NCI-H1092 treated with DMSO at 0.1 percent for 48 hours (cell line): ENCODE data around the gene SOX10.

ENCODE experiments used
- DNase-seq: peaks from one replicate; lab custom pipeline; 2025; lab: John Stamatoyannopoulos, UW

Gene SOX10

DNA sequence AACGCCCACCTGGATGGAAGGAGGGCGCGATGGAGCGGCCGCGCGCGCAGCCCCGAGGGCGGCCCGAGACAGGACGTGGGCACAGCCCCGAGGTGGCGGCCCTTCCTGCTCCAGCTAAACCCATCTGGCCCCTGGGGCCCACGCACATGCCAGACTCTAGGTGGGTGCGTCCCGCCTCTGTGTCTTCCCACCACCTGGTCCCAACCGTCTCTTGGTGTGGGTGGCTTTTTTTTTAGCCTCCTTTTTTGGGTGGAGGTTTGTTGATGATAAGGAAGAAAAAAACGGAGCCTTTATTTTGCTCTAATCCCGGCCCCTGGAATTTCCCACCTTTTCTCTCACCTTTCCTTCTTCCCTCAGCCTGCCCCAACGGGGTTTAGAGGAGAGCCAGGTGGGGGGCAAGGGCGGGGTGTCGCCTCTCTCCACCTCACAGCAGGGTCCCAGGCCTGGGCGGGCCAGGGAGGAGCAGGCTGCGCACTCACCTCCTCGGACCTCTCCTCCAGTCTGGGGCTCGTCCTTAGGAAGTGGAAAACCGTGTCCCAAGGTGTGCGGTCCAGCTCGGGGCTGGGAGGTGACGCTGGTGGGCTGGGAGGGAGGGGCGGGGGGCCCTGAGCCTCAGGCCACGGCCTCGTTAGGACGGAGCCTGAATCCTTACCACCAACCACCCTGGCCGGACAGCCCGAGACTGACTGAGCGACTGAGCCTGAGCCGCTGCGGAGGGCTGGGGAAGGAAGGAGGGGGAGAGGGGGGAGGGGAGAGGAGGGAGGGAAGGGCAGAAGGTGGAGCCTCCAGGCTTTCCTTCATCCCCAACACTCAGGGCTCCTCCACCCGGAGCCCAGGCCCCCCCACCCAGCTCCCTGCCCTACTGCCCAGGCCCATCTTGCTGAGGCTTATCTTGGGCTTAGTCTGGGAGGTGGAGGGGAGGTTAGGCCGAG is at the start of gene SOX10:
SOX10 (minus strand) TSS at position 696 of the 932 bp plus-strand sequence. CDS start 771 bp downstream, outside the sequence.
- DNase-seq = no peak

DNA sequence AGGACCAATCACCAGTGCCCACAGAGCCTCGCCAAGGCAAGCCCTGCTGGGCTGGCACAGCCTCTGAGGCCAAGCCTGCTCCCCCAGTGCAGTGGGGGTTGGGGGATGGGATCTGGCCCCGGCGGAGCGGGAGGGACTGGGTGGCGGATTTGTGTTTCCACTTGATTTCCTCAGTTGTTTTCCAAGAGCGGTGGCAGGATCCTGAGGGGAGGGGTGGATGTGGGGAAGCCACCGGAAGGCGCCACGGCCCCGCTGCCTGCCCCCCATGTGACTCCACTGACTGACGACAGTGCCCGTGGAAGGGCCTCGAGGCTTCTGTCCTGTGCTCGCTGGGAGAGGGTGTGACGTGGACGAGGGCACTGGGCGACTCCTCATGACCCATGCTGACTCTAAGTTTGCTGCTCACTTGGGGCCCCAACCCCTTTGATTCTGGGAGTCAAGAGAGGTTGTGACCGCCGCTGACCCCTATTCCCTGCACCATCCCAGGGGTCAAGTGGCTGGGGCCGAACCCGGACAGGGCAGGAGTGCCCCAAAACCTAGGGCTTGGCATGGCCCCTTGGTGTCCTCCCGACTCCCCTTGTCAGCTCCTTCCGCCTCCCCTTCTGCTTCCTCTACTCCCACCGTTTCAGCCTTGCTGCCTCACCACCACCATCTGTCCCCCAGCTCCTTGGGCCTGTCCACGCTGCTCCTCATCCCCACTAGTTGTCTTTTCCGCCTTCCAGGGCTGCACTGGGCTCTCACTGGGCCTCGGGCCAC is 49.3 kb upstream of the SOX10 start:
- no peak for DNase-seq

DNA sequence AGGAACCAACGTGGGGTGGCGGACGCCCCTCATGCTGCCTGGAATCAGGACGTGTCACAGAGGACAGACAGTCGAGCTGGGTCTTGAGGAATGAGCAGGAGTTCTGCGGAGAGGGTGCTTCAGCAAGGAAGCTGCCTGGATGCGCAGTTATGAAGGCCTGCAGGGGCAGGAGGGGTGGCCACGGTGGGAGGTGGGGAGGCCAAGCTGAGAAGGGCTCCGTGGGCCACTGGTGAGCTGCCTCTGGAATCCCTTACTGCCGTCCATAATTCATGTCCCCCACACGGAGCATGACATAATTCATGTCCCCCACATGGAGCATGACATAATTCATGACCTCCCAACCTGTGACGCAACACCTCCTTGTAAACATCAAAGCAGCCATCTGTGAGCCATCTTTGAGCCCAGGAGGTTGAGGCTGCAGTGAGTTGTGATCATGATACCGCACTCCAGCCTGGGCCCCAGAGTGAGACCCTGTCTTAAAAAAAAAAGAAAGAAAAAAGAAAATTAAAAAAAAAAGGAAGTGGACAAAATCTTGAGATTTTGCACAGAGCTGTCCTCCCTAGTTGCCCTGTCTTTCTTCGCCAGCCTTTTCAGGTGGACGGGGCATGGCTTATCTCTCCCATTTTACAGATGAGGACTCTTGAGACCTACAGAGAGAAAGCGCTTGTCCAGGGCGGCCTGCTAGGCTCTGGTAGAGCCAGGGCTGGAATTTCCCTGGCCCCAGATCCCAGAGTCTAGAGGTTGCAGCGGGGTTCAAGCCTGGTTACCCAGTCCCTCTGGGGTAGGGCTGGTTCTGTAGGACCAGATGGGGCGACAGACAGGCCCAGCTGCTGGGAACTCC is 48.5 kb upstream of the SOX10 start:
- DNase-seq = no peak

DNA sequence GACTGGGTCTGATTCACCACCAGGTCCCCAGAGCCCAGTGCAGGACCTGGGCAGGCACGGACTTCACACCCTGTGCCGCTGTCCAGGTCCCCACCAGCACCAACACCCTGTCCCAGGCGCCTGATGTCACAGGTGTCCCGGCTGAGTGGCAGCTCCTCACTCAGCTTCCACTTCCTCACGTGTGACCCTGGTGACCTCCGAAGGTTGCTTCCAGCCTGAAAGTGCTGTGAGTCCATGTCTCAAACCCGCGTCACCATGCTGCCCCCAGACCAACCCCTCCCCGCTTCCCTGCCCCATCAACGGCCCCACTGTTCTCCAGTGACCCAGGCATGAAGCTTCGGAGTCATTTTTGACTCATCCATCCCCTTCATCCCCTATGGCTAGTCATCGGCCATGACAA is 47.1 kb upstream of the SOX10 start:
- no peak for DNase-seq

DNA sequence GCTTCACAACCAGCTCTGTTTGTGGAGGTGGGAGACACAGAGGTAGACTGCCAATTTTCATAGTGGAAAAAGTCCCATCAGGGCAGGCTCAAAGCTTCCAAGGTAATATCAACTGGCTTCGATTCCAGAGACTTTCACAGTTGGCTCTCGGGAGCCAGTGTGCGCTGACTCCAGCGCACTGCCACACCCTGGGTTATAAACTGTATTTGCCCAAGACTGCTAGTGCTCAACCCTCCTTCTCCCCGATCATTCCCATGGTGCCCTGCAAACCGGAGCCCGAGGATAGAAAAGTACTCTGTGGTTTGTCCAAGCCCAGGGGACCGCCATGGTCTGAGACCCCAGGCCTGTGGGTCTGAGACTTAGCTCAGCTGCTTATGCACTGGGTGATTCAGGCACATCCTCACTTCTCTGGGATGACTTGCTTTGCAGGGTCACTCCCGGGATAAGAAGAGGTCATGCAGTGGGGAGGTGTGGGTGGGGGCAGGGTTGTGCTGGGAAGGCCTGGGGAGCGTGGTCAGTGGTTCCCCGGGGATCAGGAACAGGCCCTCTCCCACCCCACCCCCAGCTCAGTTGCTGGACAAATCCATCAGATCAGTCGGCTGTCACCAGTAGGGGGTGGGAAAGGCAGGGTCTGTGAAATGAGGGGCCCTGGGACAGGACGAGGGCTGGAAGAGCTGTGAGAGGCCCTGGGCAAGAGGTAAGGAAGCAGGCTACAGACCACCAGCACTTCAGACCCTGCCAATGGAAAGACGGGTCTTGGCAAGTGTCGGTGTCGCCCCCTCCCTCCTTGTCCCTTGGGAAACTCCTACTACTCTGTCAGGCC is 46.2 kb upstream of the SOX10 start:
- no peak for DNase-seq

DNA sequence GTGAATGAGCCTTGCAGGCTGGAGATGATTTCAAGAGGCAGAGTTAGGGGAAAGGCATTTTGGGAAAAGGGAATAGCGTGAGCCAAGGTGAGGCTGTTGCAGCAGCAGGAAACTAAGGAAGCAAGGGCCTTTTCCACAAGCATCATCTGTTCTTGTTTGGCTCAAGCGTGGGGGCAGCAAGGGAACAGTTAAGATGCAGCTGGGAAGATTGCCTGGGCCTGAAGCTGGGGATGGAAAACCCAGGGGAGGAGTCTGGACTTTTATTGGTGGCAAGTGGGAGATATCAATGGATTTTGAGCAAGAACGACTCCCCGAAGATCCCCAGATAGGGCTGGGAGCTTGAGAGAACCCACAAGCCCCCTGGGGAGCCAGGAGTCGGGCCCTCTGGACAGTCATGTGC is 45.5 kb upstream of the SOX10 start:
- no peak for DNase-seq

DNA sequence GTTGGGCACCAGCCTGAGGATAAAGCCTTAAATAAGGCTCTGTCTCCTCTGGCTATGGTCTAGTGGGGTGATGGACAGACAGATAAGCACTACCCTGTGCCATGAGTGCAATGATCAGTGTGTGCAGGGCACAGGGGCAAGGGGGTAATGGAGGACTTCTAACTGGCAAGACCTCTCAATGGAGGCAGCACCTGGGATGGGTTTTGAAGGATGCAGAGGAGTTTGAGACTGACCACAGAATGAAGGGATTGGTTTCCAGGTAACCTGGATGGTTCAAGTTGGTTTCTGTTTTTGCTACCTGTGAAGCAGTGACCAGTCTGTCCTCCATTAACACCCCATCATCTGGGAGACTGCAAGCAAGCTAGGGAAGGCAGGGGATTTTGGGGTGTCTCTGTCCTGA is 45.0 kb upstream of the SOX10 start:
- no peak for DNase-seq

DNA sequence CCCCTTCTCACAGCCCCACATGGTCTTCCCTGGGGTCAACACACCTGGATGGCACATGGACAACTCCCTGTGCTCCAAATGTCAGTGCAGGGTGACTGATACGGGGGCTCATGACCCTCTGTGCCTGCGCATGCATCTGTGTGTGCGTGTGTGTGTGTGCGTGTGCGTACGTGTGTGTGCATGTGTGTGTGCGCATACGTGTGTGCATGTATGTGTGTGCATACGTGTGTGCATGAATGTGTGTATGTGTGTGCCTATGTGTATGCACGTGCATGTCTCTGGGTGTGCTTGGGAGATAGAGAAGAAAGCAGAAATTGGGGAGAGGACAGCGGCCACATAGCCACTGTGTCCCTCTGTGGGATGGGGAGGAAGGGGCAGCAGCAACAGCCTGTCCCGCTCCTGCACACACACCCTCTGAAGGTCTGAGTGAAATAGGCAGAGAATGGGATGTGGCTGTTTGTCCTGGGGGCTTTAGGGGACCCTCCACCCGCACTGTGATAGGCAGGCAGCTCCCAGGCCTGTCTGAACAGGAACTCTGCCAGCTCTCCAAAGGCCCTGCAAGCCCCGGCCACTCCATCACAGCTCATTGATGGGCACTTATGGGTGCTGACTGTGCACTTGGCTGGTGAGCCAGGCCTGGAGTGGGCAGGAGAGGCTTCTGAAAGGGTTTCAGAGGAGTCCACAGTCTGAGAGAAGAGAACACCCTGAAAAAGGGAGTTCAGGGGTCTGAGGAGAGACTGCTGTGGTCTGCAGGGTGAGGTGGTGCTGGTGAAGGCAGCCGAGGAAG is 44.2 kb upstream of the SOX10 start:
- peak; percentile 9 for DNase-seq

DNA sequence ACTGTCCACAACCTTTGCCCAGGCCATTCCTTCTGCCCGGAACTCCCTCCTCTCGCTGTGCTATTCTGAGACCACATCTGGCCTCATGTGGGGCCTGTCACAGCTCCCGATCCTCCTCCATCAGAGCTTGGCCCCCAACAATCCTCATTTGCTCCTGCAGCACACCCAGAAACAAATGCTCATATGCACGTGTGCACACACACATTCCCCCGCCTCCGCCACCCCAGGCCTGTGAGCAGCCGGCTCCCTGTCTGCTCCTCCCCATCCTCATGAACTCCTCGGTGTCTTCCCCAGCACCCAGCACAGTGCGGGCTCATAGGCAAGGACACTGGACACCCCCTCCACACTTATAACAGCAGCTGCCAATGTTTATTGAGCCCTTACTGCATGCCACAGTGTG is 43.1 kb upstream of the SOX10 start:
- DNase-seq = no peak

DNA sequence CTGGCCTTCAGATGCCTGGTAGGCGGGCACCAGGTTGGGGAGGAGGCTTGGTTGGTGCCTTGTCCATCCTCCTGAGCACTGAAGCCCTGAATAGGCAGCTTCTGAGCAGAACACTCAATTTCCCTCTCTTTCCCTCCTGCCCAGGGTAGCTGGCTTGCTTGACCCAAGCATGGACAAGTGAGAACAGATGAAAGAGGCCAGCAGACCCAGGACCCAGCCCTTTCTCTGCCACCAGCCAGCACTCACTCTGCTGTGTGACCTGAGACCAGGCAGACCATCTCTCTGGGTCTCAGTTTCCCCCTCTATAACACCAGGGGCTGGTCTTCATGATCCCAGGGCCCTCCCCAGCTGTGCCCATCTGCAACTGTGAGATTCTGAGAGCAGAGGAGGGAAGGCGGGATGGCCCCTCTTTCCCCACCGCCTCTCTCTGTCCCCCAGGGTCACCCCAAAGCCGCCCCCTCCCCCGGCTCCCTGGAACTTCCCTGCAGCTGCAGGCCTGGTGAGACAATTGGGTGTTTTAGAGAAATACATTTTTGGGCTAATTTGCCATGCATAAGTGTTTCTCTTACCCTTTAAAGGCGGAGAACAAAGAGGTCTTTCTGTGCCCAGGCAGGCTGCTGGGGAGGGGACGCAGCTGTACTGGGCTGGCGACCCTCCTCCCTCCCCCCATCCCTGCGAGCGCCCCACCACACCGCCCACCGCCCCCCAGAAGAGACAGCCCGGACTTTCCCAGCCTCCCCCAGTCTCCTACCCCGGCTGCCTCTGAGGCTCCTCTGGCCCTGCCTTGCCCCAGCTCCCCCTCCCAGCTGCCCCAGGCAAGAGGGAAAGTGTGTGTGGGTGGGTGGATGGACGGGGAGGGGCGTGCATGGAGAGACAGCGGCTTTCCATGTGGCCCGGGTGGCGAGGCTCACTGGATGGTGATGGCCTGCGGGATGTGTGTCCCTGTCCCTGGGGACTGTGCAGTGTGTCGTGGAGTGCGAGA is 42.1 kb upstream of the SOX10 start:
- DNase-seq = no peak

DNA sequence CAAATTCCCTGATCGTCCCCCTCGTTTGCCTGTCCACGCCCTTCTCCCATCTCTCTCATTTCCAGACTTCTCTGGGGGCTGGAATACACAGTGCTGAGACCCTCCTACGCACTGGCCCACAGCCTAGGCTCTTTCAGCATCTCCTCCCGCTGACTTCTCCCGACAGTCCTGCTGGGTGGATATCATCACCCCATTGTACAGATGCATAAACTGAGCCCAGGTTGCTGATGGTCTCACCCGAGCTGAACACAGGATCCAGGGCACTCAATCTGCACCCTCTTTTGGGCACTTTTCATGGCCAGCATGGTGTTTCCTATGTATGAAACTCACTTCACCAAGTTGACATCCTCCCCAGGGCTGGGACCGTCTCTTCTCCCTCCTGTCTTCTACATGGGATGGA is 41.2 kb upstream of the SOX10 start:
- DNase-seq = no peak

DNA sequence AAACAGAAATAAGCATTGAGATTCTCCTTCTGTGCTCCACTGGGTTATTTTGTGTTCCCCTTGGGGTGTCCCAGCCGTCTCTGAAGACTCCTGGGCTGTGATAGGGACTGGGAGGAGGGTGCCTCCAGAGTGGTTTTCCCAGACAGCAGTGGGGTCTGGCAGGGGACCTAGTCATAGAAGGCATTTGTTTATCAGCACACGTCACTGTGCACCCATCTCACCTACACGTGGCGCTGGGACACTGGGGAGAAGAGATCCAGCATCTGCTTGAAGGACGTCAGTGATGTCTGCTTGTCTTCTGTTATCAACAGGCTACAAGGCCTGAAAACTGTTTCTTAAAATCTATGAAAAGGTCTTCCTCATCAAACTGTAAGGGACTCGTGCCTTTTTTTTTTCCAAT is 38.7 kb upstream of the SOX10 start:
- DNase-seq = no peak

DNA sequence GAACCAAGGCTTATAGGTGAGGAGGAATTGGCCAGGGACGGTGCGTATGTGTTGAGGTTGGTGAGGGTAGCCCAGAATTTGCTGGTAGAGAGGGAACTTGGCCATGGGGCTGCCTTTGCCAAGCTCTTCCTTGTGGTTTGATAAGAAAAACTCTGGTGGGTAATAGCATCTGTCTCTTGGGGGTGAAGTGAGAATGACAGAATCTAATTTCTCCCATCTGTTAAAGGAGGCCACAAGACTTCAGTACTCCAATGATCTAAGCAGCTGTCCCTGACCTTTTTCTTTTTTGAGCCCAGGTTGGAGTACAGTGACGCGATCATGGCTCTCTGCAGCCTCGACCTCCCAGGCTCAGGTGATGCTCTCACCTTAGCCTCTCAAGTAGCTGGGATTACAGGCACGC is 36.9 kb upstream of the SOX10 start:
- DNase-seq = no peak

DNA sequence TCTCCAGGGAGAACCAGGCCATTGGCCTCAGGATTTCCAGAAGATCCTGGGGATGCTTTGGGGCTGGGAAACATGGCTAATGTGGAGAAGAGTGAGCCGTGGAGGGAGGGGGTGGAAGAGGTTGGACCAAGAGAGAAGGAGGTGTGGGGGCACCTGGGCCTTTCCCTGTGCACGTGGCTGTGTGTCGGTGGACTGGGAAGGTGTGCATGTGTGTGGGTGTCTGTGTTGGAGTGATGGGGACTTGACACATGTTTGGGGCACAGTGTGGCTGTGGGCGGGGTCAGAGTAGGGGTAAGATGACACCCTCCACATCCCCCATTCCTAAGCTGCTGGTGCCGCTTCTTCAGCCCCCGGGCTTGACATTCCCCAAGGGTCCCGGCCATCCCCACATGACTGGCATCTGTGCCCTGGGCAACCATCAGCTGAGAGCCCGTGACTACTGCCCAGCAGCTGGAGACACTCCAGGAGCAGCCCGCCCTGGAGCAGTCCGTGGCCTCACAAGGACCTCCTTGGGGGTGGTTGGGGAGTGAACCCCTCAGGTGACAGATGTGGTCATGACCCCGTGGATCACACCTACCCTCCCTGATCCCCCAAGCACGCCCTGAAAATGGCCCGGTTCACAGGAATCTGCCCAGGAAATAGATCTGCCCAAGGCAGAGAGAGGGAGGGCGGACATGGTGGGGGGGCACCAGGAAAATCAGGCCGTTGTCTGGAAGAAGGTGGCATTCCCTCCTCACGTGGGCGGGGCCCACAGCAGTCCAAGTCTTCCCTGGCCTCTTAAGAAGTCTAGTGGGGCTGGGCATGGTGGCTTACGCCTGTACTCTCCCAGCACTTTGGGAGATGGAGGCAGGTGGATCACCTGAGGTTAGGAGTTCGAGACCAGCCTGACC is 34.8 kb upstream of the SOX10 start:
- no peak for DNase-seq

DNA sequence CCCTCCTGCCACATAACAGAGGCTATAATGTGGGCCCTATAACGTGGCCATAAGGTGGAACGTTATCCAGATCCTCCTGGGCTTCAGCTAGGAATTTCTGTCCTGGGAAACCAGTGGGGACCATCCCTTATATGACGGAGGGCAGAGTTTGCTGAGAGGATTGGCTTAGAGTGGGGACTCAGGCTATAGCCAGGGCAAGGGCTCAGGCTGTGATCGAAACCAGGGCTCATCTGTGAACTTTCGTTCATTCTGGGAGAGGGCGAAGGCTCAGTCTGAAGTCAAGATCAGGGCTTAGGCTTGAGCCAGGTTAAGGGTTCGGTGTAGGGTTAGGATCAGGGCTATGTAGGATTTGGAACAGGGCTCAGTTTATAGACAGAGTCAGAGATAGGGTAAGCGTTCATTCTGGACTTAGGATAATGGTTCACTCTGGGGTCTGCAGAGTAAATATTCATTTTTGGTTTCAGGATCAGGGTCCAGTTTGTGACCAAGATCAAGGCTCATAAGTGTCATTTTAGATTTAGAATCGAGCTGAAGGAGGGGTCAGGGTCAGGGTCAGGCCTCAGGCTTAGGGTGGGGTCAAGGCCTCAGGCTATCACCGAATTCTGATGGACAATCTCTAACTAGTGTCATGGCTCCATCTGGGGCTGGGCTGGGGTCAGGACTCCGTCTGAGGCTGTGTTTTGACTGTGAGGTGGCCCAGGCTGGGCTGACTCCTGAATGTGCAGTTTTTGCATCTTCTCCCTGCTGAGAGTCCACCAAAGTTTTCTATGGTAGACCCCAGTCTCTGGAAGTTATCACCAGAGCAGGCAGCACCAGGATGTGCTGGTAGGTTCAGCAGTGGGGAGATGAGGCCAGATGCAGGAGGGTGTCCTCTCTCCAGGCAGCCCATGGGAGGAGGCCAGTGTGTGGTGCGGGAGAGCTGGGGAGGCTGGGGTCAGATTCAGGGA is 33.9 kb upstream of the SOX10 start:
- no peak for DNase-seq

DNA sequence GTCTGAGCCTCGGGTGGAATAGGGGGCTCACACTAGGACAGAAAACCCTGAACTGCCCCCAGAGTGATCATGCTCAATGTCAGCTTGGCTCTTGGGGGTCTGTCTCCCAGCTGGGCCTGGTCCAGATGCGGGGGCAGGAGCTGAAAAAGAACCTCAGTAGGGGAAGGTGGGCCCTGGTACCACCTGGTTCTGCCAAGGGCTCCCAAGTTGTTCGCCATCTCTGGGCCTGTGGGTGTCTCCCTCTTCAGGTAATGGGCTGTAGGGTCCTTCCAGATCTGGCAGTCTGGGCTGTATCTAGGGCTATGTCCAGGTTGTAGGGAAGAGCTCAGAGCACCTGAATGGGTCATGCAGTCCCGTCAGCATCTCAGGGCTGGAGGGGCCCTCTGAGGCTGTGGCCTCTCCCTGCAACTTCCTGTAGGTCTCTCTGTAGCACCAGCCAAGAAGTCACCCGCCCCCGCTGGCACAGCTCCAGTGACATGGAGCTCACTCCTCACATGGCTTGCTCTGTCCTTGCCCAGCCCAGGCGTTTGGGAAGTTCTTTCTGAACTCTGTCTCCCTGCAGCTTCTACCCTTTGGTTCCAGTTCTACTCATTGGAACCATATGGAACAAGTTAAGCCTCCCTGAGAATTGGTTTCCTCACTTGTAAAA is 33.0 kb upstream of the SOX10 start:
- no peak for DNase-seq
